CD4-positive, alpha-beta T cell treated with Interleukin-10 for 1 hour (primary cell): ENCODE measurements around the gene TMEM238.
A peak's percentile ranks its signal among the peaks of the same experiment; 100 is the strongest.
"Not testable (repeated sequence)": the region's sequence is repeated elsewhere in the genome, so short reads cannot be mapped to it uniquely, and the experiment has no call there.

Experiments used
- DNase-seq: peaks from one replicate; pipeline ENCODE4 v3.0.0-alpha.2; 2020

Gene TMEM238

DNA sequence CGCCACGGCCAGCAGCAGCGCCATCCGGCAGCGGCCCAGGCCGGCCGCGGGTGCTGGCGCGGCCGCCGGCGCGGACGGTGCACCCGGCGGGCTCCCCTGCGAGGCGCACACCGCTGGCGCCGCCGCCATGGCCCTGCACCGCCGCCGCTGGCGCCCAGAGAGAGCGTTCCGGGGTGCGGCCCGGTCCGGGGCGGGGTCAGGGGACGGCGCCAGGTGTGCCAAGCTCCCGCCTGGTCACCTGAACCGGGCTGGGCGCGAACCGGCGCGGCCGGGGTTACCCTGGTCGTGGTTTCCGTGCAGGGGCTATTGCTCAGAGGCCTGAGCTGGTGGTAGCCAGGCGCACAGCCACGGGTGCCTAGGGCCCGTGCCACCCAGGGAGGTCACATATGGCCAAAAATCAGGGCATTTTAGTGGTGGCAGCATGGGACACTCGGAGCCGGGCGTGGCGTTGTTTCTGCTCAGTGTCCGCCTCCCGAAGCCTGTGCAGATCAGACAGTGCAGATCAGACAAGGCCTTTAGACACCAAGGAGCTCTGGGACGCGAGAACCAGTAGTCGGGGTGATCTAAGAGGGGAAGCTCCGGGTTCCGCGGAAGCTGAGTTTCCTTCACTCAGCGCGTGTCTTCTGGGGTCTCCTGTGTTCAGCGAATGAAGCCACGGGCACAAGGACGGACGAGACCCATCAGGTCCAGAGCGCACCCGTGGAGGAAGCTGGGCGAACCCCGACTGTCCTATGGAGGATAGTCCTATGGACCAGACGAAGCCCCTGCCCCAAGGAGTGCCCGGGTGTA lies at the start of gene TMEM238:
TMEM238 (minus strand) TSS at position 162 of the 789 bp plus-strand sequence; CDS start at position 129, 33 bp downstream.
- peak; percentile 45 for DNase-seq

DNA sequence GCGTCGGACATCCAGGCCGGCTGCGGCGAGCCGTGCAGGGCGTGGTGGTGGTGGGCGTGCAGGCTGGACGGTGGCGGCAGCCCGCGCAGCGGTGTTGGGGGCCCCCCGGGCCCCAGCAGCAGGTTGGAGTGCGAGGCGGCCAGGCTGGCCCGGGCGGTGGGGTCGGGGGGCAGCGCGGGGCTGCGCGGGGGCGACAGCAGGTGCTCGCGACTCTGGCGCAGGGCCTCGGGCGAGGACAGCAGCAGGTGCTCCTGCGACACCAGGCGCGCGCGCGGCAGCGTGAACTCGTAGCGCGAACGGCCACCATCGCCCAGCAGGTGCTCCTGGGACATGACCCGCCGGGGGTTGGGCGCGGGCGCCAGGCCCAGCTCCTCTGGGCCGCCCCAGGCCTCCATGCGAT lies 49.2 kb upstream of the TMEM238 start:
- no peak for DNase-seq

- DNase-seq: no peak
Measured at GRCh38 chr19:55432241-55432959, 48.3 kb upstream of the TMEM238 start.

DNA sequence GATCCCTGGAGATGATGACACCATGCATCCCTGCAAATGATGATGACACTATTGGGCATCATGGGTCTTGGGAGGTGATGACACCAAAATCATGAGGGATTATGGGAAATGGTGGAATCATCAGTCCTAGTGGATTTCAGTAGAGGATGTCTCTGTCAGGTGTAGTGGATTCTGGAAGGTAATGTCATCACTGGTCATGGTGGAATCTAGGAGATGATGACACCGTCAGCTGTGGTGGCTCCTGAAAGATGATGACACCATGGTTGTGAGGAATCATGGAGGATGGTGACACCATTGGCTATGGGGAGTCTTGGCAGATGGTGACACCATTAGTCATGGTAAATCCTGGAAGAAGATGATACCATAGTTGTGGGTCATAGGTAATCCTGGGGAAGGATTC lies 47.1 kb upstream of the TMEM238 start:
- no peak for DNase-seq

- no peak for DNase-seq
Measured at GRCh38 chr19:55426042-55426441, 42.0 kb upstream of the TMEM238 start.

DNA sequence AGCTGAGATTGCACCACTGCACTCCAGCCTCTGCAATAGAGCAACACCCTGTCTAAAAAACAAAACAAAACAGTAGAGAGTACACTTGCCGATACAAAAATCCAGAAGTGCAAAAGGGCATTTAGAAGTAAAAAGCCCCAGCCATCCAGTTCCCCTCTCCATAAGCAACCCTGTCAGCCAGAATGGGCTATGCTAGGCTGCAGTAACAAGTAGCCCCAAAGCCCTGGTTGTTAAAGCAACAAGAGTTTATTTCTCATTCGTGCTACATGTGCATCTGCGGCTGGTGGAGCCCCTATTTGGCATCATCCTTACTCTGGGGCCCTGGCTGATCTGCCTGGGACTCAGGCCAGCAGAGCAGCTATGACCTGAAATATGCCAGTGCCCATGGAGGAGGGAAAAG lies 40.4 kb upstream of the TMEM238 start:
- no peak for DNase-seq

DNA sequence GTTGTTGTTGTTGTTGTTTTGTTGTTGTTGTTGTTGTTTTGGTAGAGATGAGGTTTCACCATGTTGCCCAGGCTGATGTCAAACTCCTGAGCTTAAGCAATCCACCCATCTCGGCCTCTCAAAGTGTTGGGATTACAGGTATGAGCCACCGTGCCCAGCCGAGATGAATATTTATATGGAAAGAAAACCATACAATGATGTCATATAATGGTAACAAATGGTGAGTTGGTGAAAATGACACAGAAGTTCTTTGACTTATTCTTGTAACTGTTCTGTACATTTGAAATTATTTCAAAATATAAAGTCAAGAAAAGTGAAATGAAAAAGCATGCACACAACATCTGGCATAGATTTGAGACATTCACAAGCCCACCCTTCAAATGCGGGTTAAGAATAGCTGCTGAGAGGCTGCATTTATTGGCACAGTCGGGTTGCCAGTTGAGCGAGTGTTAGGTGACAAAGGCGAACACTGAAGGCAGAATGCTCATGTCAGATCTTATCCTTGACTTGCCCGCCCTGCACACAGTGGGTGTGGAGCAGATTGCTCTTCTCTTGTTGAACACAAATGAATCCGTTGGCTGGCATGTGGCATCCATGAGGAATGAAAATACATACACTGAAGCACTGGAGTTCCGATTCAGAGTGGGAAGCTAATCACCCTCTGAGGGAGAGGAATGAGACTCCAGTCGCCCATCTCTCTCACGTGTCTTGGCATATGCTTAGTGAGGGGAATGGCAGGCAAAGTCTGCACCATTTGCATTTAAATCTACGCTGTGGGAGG lies 39.3 kb upstream of the TMEM238 start:
- DNase-seq: no peak

DNA sequence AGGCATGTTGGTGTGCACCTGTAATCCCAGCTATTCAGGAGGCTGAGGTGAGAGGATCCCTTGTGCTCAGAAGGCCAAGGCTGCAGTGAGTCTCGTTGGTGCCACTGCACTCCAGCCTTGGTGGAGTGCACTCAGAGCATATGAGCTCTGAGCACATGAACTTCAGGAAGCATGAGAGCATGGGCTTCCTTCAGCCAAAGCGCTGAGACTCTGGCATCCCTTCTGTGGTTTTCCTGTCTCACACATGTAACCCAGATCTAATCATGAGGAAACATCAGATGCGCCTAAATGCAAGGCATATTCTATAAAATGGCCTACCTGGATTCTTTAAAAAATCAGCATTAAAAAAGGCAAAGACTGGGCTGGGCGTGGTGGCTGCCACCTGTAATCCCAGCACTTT lies 37.2 kb upstream of the TMEM238 start:
- DNase-seq: peak; percentile 59

DNA sequence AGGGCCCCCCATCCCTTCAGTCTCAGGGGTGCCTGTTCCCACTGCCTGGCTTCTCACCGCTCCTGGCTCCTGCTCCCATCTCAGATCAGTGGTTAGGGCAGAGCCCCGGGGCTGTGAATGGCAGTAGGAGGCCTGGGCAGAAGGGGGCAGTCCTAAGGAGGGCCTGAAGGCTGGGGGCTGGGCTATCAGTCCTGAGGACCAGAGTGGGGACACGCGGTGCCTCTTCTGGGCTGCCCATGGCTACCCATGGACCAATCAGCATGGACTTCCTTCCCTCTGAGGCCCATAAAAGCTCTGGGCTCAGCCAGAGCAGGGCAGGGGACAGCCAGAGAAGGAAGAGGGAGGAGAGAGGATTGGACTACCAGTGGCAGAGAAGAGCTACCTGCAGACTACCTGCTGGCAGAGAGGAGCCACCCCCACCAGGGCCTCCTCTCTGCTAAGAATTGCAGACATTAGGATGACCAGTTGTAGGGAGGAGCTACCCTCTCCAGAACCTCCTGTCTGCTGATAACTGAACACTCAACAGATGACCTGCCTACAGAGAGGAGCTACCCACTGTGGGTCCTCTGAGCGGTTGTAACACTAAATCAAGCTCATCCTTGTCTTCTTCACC lies 35.6 kb upstream of the TMEM238 start:
- DNase-seq: no peak

- DNase-seq: no peak
Measured at GRCh38 chr19:55419103-55419502, 35.0 kb upstream of the TMEM238 start.

GRCh38 chr19:55418185-55418584 lies 34.1 kb upstream of the TMEM238 start:
- peak; percentile 76 for DNase-seq

DNA sequence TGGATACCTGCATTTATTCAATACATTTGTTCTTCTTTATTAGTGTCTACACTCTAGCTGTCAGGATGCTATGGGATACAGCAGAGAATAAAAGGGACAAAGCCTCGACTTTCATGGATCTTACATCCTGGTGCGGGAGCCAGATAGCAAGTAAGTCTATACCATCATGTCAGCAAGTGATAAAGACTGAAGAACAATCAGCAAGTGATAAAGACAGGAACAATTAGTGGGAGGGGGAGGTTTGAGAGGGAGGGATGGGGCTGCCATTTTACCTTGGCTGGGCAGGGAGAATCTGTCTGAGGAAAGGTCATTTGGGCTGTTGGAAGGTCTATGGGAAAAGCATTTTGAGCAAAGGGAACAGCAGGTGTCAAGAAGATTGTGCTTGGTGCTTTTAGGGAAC lies 26.1 kb upstream of the TMEM238 start:
- DNase-seq: no peak

DNA sequence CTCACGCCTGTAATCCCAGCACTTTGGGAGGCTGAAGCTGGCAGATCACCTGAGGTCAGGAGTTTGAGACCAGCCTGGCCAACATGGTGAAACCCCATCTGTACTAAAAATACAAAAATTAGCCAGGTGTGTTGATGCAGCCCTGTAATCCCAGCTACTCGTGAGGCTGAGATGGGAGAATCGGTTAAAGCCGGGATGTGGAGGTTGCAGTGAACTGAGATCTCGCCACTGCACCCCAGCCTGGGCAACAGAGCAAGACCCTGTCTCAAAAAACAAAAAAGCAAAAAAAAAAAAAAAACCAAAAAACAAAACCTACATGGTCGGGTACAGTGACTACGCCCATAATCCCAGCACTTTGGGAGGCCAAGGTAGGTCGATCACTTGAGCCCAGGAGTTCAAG lies 25.1 kb upstream of the TMEM238 start:
- DNase-seq: not testable (repeated sequence)

DNA sequence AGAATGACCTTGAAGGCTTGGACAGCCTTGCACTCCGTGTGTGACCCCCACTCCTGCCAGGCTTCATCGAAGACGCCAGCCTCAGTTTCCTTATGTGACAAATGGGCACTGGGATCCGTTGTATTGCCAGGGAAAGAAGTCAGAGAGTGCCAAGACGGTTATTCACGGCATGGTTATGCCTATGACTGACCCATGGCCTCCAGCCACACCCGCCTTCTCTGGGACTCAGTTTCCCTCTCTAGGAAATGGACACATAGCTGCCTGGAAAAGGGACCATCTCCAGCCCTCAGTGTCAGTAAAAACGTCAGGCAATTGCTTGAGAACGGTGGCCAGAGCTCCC lies 24.4 kb upstream of the TMEM238 start:
- no peak for DNase-seq

DNA sequence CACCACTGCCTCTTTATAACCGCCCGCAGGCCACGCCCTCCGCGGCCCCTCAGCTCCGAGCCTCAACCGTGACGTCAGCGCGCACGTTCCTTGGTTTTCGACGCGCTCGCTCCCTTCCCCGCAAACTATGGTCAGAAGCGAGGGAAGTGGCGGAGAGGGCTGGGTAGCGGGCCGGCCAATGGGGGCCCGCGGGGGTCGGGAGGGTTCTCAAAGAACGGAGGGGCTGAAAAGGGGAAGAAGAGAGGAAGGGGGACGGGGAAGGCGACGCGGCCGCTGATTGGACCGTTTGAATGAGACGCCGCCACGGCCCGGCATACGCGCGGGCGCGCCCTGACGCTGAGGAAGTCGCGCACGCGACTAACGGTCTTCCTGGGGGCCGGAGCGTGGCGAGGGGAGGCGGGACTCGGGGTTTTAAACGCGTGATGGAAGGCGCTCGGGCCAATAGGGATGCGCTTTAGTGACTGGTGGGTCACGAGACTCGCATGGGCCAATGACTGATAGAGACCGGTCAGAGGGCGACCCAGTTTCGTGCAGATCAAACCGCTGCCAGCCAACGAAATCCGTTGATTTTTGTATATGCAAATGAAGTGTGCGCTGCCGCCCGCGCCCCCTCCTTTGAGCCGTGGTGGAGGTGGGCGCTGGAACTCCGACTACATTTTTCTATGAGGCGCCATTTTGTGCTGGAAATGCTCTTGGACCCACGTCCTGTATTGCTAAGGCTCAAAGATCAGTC lies 23.9 kb upstream of the TMEM238 start:
- peak; percentile 99 for DNase-seq

DNA sequence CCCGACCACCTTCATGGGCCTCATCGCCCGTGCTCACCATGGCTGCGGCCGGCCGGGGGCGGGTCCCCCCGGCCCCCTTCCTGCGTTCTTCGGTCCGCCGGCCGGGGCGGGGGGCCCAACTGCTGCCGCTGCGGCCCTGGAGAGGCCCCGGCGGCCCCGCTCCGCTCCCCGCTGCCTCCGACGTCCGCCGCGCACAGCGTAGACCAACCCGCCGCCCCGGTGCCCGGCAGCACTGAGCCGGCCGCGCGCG lies 23.4 kb upstream of the TMEM238 start, which contains the start of gene UBE2S:
UBE2S (minus strand) TSS at position 239 of the 250 bp plus-strand sequence; CDS start at position 40, 199 bp downstream.
- DNase-seq: not testable (repeated sequence)

DNA sequence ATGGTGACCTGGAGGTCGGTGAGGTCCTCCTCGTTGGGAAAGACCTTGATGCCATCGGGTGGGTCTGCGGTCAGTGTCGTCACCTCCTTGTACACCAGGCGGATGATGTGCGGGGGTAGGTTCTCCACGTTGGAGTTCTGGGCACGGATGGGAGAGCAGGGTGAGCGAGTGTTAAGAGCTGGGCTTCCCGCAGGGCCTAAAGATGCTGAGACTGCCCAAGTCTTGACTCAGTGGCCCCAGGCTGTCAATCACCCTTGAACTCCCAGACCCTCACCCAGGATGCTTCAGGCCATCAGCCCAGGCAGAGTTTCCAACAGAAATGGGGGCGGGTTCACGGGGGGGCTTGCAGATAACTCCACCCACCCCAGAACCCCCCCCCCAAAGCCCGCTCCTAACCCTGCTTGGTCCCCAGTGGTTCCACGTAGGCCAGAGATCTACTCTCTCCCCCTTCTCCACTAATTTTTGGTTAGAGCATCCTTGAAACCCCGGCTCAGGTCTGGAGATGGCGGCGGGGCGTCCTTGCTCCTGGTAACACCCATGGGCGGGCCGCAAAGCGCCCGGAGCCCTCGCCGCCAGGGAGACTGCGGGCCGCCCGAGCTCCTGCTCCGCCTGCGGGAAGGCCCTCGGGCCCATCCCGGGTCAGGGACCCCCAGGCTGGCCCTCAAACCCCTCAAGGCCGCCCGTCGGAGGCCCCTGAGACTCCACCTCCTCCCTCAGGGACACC lies 22.9 kb upstream of the TMEM238 start:
- DNase-seq: peak; percentile 20

GRCh38 chr19:55406091-55406825 lies 22.2 kb upstream of the TMEM238 start:
- DNase-seq: peak; percentile 19

DNA sequence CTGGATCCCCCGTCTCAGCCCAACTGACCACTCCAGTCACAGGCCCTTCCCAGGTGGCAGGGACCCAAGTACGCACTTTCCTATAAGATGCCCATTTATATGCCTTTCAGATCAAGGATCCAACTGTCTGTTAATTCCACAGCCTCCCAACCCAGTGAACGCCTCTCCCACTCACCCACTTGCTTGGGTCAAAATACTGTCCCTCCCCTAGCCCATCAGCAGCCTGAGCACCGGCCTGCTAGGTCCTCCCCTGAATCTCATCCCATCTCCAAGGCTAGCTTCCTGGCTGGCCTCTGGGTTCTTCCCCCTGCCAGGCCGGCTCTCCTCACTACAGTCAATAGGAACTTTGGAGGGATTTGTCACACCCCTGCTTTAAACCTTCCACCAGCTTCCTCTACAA lies 21.5 kb upstream of the TMEM238 start:
- no peak for DNase-seq

DNA sequence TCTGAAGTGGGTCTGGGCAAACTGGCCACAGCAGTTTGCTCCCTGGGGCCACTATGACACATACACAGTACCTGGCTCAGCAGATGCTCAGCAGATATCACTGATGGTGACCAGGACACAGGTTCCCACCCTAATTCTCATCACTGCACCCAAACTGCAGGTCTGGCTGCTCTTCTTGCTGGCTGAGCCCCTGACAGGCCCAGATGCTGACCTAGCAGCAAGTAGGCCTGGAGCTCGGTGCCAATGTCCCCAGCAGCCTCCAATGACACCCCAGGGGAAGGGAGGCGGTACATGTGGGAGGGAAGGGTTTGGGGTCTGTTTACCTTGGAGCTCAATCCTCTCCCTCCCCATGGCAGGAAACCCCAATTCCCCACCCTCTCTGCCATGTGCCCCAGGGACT lies 18.4 kb upstream of the TMEM238 start:
- no peak for DNase-seq

DNA sequence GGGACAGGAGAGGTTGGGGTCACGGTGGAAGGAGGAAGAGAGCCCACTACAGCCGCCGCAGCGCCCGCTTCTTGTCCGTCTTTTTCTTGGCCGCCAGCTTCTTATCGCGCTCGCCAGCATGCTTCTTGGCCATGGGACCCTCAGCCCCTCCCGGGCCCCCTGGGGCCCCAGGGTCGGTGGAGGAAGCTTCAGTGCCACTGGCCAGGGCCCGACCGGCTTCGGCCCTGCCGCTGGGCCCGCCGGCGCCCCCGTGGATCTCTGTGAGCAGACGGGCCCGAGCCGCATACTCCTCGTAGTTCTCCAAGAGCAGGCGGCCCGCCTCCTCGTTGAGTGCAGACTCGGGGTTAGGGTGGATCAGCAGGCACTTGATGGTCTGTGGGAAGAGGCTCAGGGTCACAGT lies 17.3 kb upstream of the TMEM238 start:
- DNase-seq: not testable (repeated sequence)
